ENCODE measurements around the gene GJD3.

Gene GJD3

DNA sequence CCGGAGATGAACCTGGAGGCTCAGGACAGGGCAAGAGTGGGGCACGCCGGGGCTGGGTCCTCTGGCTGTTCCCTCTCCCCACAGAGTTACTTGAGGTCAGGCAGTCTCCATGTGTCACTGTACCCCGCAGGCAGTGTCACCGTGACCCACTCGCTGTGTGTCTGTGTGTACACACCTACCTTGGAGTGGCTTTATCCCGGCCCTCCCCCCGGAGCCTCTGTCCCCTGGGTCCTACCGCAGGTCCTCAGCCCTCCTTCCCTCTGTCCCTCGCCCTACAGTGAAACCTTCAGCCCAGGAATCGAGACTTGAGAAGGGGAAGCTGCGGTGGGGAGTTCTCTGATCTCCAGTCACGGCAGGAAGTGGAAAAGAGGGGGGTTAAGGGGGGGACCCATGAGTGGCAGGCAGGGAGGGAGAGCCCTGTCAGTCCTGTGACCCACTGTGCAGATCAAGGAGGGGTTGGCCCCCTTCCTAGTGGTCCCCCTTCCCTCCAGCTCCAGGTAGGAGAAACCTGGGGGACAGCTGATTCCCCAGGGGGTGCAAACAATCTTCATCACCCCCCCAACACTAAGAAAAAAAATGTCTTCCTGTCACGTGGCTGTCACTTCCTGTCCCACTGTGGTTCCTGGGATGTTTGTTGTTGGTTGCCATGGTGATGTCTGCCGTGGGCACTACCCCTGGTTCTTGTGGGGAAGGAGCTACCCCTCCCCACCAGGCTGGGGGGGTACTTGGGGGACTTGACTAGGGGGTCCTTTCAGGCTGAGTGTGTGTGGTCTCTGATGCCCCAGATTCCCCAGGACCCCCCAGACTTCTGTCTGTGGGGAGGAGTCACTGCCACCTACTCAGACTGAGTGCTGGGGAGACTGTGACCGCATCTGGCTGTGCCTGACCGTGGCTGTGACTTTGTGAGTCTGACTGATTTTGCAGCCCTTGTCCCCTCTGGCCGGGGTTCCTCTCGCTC, 41.9 kb downstream of the GJD3 start:
- no peak for DNase-seq (ENCODE audit: low spot score)

DNA sequence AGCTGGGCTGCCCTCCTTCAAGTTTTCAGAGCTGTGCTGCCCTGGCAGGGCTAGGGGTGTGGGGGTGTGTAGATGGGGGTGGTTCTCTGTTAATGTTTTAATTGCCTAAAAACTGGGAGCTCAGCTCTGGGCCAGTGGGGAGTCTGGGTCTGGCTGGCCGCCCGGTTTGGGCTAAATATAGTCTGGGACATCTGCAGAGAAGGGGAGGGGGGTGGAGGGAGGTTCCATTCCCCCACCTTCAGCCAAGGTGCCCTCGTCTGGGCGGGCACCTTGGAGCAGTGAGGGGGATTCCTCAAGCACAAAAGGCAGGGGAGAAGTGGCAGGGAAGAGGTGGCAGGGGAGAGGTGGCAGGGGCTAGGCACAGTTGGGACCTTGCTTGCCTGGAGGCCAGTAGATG, 42.6 kb downstream of the GJD3 start:
- DNase-seq (ENCODE audit: low spot score), result no peak

GRCh38 chr17:40321524-40321929, 43.0 kb downstream of the GJD3 start:
- no peak for DNase-seq (ENCODE audit: low spot score)

DNA sequence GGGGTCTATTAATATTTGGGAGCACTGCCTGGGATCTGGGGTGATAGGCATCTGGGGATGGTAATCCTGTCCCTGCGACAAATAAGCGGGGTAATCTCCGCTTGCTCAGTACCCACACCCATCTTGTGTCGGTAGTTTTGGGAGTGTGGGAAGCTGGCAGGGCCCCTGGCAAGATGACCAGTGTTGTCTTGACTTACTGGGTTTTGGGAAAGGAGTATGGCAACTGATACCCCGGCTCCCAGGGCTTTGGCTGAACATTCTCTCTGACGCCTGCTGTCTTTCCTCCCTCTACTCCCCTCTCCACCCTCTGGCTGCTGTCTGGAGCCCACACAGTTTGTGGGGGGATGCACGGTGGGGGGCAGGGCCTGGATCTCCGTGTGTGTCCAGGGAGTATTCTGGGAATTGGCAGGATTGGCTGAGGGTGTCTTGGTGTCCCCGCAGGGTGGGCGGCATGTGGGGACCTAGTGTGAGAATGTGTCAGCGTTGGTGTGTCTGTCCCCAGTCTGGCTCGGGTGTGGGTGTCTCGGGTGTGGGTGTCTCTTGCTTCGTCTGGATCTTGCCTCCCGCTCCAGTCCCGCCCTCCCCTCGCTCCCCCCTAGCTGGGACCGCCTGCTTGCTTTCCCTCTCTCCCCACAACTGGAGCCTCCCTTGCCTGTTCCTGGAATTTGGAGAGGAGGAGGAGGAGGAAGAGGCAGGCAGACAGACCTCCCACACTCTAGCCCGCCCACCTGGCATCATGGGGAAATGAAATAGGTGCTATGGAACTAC, 43.6 kb downstream of the GJD3 start:
- no peak for DNase-seq (ENCODE audit: low spot score)

DNA sequence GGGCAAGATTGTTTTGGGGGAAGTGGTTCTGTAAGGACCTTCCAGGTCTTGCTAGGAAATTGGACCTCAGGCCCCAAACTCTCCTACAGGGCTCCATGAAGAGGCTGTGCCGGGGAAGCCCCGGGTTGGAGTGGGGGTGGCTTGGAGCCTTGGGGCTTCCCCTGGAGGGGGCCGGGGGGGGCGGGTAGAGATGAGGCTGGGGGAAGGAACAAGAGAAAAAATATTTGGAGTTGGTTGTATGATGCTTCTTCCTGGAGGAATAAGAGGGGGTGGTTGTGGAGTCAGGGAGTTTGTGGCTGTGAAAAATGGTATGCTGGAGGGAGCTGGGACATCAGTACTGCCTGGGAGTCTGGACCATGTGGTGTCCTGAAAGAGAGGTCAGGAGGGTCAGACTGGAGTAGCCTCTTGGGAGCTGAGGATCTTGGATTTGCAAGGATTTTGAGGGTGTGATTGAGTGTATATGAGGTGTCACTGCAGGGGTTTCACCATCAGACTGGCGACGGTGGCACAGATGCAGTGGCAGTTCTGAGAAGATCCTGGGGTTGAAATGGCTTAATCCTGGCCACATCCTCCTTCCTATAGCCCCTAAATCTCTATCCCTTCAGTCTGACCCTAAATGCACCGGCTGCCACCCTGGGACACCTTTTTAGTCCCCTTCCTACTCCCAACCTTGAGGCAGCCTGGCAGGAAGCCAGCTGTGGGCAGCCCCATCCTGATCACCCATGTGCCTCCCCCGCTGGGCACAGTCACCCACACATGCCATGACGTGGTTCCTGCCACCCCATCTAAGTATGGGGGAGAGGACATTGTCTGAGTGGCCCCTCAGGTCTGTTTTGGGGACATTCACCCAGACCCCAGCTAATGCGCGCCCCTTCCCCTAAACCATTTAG, 44.6 kb downstream of the GJD3 start:
- no peak for DNase-seq (ENCODE audit: low spot score)

DNA sequence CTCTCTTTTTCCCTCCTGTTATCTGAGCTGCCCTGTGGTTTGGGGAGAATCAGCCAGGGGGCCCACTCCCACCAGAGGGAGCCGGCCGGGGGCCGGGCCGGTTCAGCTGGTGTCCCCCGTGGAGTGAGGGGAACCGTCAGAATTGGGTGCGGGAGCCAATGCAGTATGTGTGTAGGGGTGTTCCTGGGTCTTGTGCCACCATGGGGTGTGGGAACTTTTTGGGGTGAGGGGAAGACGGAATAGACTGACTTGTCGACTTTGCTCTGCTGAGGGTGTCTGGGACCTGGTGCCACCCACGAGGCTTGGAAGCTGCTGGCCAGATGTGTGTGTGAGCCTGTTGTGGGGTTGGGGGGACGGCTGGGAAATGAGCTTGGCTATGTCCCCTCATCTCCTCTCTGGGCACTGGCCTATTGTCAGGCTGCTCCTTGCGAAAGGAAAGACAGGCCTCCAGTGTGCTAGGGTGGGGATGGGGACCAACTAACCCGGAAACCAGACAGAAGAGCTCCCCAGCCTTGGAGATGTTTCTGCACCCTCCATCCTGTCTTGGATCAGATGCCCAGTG, 45.6 kb downstream of the GJD3 start:
- no peak for DNase-seq (ENCODE audit: low spot score)

DNA sequence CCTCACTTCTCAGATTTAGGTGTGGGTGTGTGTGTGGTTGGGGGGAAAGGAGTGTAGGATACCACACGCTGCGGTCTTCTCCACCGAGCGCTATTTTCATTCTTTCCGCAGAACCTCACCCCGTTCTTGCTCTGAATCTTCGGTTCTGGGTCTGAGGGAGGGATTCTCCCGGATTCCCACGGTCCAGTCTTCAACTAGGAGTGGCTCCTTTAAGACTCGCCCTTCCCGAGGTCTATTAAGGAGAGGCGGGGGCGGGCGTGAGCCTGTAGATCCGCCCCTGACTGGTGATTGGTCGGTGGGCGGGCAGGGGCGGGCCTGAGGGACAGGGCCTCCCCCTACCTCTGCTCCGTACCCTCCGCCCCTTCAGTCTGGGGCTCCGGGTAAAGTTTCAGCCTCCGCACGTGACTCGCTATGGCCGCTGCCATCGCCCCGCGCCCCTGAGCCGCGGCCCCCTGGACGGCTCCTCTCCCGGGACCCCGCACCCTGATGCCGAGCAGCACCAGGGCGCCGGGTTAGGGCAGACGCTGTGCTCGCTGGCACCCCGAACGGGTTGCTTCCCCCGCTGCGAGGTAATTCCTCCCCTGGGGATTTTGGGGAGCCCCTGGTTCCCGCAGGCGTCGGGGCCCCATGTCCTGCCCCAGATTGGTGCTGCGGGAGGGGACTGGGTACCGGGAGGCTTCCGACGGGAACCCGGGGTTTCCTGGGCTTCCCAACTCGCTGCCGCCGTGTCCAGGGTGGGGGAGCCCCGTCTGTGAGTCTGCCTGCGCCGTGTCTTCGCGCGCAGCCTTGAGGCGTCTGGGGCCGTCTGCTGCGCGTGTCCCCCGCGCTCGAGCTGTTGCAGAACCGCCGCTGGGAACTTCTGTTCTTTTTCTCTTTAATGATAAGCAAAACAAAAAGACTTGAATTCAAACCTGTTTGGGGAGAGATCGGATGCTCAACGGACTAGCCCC, 46.4 kb downstream of the GJD3 start:
- DNase-seq (ENCODE audit: low spot score), result peak; percentile 97

DNA sequence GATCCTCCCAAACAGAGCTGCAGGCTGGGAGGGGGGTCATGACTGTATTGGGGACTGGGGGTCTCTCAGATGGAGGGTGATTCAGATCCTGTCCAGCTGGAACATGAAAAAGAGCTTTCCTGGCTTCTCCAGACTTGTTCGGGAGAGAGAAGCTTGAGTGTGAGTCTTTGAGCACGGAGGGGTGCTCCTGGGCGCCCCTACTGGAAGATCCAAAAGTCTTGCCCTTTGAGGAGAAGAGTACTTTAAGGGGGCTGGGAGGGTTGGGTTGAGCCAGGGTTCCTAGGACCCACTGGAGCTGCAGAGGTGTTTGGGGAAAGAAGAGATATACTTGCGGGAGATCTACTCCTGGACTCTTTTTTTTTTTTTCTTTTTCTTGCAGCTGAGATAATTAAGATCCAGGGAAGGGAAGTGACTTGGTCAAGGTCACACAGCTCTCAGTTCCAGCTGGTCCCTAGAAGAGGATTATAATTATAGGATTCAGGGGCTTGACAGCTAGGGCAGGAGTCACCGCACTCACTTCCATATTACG, 47.1 kb downstream of the GJD3 start:
- peak; percentile 71 for DNase-seq (ENCODE audit: low spot score)

DNA sequence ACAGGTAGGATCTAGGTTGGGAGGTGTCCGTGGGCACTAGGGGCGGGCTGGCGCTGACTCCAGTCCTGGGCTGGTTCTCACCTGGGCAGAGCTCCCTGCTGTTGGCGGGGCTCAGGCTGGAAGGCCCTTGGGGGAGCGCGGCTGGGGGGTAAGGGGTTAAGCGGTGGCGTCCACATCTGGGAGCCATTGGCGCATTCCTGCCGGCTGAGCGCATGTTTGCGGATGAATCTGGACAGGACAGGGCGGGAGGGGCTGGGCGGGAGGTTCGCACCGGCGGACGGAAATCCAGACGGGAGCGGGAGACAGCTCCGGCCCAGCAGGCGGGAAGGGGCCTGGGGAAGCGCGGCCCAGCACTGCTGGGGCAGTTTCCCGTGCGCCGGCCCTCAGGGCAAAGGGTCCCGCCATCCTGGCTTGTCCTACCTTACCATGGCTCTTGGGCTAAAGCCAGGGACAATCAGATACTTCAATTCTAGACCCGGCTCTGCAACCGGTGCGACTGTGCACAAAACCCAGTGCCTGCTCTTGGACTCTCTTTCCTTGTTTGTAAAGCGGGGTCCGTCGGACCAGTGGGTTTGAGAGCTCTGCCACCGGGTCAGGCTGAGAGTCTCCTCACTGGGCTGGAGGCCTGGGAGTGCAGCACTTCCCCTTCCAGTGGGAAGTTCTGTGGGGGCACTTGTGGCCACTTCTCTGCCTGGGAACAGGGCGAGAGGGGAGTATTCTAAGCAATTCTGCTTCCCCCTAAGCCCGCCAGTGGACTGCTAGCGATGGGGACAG, 47.8 kb downstream of the GJD3 start:
- peak; percentile 75 for DNase-seq (ENCODE audit: low spot score)

- DNase-seq (ENCODE audit: low spot score), result no peak
Observed at GRCh38 chr17:40315678-40316570, 48.6 kb downstream of the GJD3 start.

DNA sequence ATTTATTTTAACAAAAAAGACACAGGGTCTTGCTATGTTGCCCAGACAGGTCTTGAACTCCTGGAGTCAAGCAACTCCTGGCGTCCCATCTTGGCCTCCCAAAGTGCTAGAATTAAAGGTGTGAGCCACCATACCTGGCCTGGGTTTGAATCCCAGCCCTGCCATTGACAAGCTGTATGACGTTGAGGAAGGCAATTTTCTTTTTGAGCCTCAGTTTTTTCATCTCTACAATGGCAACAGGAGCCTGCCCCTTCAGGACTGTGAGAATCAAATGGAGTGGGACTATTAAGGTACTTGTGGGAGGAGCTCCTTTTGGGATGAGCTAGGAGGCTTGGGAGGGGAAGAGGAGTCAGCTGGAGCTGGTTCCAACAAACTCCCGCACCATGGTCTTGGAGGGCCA, 49.3 kb downstream of the GJD3 start:
- no peak for DNase-seq (ENCODE audit: low spot score)

- DNase-seq (ENCODE audit: low spot score), result no peak
Observed at GRCh38 chr17:40314584-40314956, 50.0 kb downstream of the GJD3 start.

- DNase-seq (ENCODE audit: low spot score), result no peak
Observed at GRCh38 chr17:40313668-40314583, 50.6 kb downstream of the GJD3 start.
